Ishikawa (cell line): Measurements from ENCODE around the gene WDR74.

Experiments
- CEBPB ChIP-seq: IDR thresholded peaks from 2 replicates; pipeline ENCODE4 v1.6.1; 2012
- CREB1 ChIP-seq: IDR thresholded peaks from 2 replicates; pipeline ENCODE4 v1.6.1; 2012; ENCODE audit warnings: low read depth
- YY1 ChIP-seq: IDR thresholded peaks from 2 replicates; pipeline ENCODE4 v1.6.1; 2012; ENCODE audit warnings: low read depth

- no peak for TF ChIP-seq CEBPB
- no peak for TF ChIP-seq YY1
- no peak for TF ChIP-seq CREB1
Measured at GRCh38 chr11:62888406-62888805, 49.0 kb upstream of the WDR74 start.
